GM18502 (cell line): Measurements from ENCODE around the gene UQCC2.

Experiments used
- ATAC-seq: cut with Tn5 transposase; IDR thresholded peaks from one replicate; pipeline ENCODE4 v1.9.1; 2021; ENCODE audit warnings: mild to moderate bottlenecking; ENCODE audit not compliant: unreplicated experiment, poor library complexity

Gene UQCC2

GRCh38 chr6:33662318-33662717, 49.2 kb downstream of the UQCC2 start:
- ATAC-seq, result no peak

GRCh38 chr6:33661106-33661838, 50.2 kb downstream of the UQCC2 start:
- no peak for ATAC-seq

DNA sequence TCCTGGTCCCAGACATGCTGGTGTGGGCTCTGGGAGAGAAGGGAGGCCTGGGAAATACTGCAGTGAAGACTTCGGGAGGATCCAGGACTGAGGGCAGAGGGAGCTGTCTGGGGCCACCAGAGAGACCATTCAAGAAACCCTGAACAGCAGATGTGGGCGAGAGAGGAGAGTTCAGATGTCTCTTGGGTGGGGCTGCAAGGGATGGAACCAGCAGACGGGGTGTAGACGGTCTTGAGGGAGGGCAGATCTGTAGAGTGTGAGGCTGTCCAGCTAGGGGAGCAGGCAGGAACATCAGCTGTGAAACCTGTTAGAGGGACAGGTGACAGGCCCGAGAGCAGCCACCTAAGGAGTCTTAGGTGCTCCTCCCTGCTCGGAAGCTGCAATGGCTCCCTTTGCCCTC, 51.5 kb downstream of the UQCC2 start:
- ATAC-seq, result no peak

GRCh38 chr6:33658982-33659689, 52.4 kb downstream of the UQCC2 start:
- no peak for ATAC-seq

DNA sequence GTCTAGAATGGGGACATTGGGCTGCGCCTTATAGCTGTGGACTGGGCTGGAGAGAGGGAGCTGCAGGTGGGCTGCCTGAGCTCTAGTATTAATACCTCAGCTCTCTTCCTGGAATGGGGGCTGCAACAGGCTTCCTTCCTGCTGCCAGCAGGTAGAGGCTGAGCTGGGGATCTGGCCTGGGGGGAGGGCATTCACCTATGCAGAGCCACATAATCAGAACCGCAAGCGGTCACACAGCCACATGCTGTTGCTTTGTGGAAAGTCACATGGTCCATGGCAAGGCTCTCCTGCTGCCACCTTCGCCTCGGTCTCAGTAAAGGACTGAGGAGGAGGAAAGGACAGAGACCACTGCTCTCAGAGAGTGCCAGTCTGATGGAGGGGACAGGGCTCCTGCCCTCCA, 54.7 kb downstream of the UQCC2 start:
- no peak for ATAC-seq

DNA sequence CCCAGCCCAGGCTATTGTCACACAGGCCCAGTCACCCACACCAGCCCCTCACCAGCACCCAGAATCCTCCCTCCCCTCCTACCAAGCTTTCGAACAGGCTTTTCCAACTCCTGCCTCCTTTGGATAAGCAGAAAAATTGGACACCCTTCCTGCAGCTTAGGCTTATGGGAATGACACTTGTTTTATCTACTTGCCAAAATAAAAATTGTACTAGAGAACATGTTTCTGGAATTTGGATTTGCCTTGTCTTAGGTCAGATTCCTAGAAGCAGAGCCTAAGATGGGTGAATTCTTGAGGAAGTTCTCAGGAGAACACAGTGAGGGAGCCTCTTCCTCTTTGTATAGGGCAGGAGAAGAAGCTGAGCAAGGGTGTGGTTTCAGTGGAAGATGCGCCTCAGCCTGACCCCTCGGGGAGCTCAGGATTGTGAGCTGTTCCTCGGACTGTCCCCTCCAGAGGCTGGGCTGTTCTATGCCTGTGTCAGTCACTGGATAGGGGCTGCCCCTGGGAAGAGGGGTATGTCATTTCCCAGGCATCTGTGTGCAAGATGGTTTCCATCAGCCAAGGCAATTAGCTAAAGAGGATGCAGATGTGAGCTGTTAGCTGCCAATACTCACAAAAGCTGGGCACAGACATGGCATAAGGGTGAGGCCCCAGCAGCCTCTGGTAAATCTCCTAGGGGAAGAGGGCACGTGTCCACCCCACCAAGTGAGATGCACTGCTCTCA, 56.5 kb downstream of the UQCC2 start:
- ATAC-seq, result no peak

- no peak for ATAC-seq
These were observed 59.5 kb downstream of the UQCC2 start for GRCh38 chr6:33652002-33652401.

DNA sequence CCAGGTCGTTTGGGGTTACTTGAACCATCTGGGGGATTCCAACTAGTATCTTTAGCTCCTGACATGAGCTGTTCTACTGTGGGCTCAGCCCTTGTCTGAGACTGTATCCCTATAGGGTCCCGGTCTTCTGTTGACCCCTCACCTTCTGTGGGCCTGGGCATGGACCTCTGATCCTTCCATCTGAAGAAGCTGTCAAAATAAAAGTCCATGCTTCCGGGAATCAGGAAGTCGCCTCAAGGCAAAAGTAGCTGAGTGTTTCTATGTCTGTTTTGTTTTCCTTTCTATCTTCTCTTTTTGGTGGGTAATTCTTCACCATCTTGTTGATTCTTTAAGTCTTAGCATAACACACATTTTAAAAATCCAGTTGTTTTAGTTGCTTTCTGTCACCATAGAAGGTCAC, 60.1 kb downstream of the UQCC2 start:
- no peak for ATAC-seq
